HepG2 (cell line): ENCODE results near the gene RPS27A. TPM values are rescaled to one million over a fixed set of nuclear protein-coding genes. Genes with fewer than 3 reads are reported as not detected.

ENCODE experiments used
- BRD4 ChIP-seq: sonication (generic); formaldehyde crosslinking; IDR thresholded peaks from 2 replicates; pipeline ENCODE4 v1.4.0; 2020; ENCODE audit warnings: missing genetic modification reagents
- CBX5 ChIP-seq: sonication (generic); formaldehyde crosslinking; IDR thresholded peaks from 2 replicates; pipeline ENCODE4 v1.4.0; 2020; ENCODE audit warnings: missing genetic modification reagents, borderline replicate concordance
- DNMT3B ChIP-seq: conservative IDR thresholded peaks from 2 replicates; pipeline ENCODE4 v1.6.1; 2016; ENCODE audit warnings: missing biosample characterization, control low read depth
- DPF2 ChIP-seq: sonication (generic); formaldehyde crosslinking; IDR thresholded peaks from 2 replicates; pipeline ENCODE4 v1.4.0; 2020; ENCODE audit warnings: mild to moderate bottlenecking, low read depth, missing genetic modification reagents, borderline replicate concordance
- FOSL1 ChIP-seq: sonication (generic); formaldehyde crosslinking; IDR thresholded peaks from 2 replicates; pipeline ENCODE4 v1.9.0; 2021; ENCODE audit warnings: missing genetic modification reagents, borderline replicate concordance
- HOXA7 ChIP-seq: sonication (generic); formaldehyde crosslinking; IDR thresholded peaks from 2 replicates; pipeline ENCODE4 v1.8.1; 2022; ENCODE audit warnings: mild to moderate bottlenecking, missing genetic modification reagents, moderate library complexity
- HOXD1 ChIP-seq: sonication (generic); formaldehyde crosslinking; IDR thresholded peaks from 2 replicates; pipeline ENCODE4 v1.5.0; 2020; ENCODE audit warnings: missing genetic modification reagents
- IRX3 ChIP-seq: sonication (generic); formaldehyde crosslinking; IDR thresholded peaks from 2 replicates; pipeline ENCODE4 v1.8.1; 2023; ENCODE audit warnings: mild to moderate bottlenecking, low read depth, missing genetic modification reagents, borderline replicate concordance
- MIXL1 ChIP-seq: IDR thresholded peaks from 2 replicates; pipeline ENCODE4 v1.6.1; 2016
- SKI ChIP-seq: fragments of 450-650 bp; IDR thresholded peaks from one replicate; pipeline ENCODE4 v1.6.1; 2018; ENCODE audit warnings: mild to moderate bottlenecking; ENCODE audit not compliant: partially characterized antibody
- SMC3 ChIP-seq: IDR thresholded peaks from 2 replicates; pipeline ENCODE4 v1.6.1; 2011; ENCODE audit warnings: low read length, improper control_type of control experiment
- TMF1 ChIP-seq: sonication (generic); formaldehyde crosslinking; IDR thresholded peaks from 2 replicates; pipeline ENCODE4 v1.8.1; 2022; ENCODE audit warnings: low read depth, missing genetic modification reagents
- ZFP90 ChIP-seq: sonication (generic); formaldehyde crosslinking; IDR thresholded peaks from 2 replicates; pipeline ENCODE4 v1.8.0; 2022; ENCODE audit warnings: missing genetic modification reagents, mild to moderate bottlenecking, inconsistent platforms, borderline replicate concordance
- ZNF317 ChIP-seq: sonication (generic); formaldehyde crosslinking; IDR thresholded peaks from 2 replicates; pipeline ENCODE4 v1.5.0; 2020; ENCODE audit warnings: mild to moderate bottlenecking, missing genetic modification reagents
- ZNF563 ChIP-seq: sonication (generic); formaldehyde crosslinking; IDR thresholded peaks from 2 replicates; pipeline ENCODE4 v1.8.0; 2022; ENCODE audit warnings: mild to moderate bottlenecking, moderate library complexity, missing genetic modification reagents
- ZNF619 ChIP-seq: sonication (generic); formaldehyde crosslinking; IDR thresholded peaks from 2 replicates; pipeline ENCODE4 v1.4.0; 2020; ENCODE audit warnings: mild to moderate bottlenecking, missing genetic modification reagents
- ZNF629 ChIP-seq: sonication (generic); formaldehyde crosslinking; conservative IDR thresholded peaks from 2 replicates; pipeline ENCODE4 v1.5.0; 2020; ENCODE audit warnings: missing genetic modification reagents
- ZNF746 ChIP-seq: sonication (generic); formaldehyde crosslinking; IDR thresholded peaks from 2 replicates; pipeline ENCODE4 v1.8.0; 2022; ENCODE audit warnings: mild to moderate bottlenecking, missing genetic modification reagents
- polyA plus RNA-seq, 8 experiments: library from polyadenylated mRNA; depleted of rRNA in 3 of 8; stranded (reverse) in 7 of 8; unstranded in 1 of 8; fragments of >200 nt; fragmentation: Illumina TruSeq in 4 of 8; extraction: Trizol in 4 of 8; gene quantifications; 2 replicates each; pipeline versions ENCODE4 v1.2.1 to v1.2.3, GENCODE V29; 2011 to 2016; ENCODE audit warnings: low read depth in 4 of 8, missing spikeins in 1 of 8, mixed read lengths in 1 of 8; ENCODE audit not compliant: insufficient read depth in 1 of 8
- total RNA-seq, 5 experiments: library from RNA; depleted of rRNA; stranded (reverse); fragments of >200 nt; fragmentation: Illumina TruSeq; extraction: Trizol; gene quantifications; 2 replicates each; pipeline ENCODE4 v1.2.3, GENCODE V29; 2016; ENCODE audit warnings: low read depth in 1 of 5
- TF ChIP-seq, protein P1 (sequence below): sonication (generic); formaldehyde crosslinking; IDR thresholded peaks from 2 replicates; pipeline ENCODE4 v1.5.1; 2020; ENCODE audit warnings: mild to moderate bottlenecking, missing genetic modification reagents, borderline replicate concordance
- TF ChIP-seq, protein P2 (sequence below): sonication (generic); formaldehyde crosslinking; IDR thresholded peaks from 2 replicates; pipeline ENCODE4 v1.8.0; 2022; ENCODE audit warnings: mild to moderate bottlenecking, missing genetic modification reagents, moderate library complexity
- TF ChIP-seq, protein P3 (sequence below): sonication (generic); formaldehyde crosslinking; IDR thresholded peaks from 2 replicates; pipeline ENCODE4 v1.5.1; 2020; ENCODE audit warnings: mild to moderate bottlenecking, missing genetic modification reagents

The RPS27A gene
- total and polyA plus RNA-seq, 2 of the 13 experiments (the other 11 are each of a cell fraction or from before 2014, with no cell fraction given), result 2,779 to 3,269 TPM

DNA sequence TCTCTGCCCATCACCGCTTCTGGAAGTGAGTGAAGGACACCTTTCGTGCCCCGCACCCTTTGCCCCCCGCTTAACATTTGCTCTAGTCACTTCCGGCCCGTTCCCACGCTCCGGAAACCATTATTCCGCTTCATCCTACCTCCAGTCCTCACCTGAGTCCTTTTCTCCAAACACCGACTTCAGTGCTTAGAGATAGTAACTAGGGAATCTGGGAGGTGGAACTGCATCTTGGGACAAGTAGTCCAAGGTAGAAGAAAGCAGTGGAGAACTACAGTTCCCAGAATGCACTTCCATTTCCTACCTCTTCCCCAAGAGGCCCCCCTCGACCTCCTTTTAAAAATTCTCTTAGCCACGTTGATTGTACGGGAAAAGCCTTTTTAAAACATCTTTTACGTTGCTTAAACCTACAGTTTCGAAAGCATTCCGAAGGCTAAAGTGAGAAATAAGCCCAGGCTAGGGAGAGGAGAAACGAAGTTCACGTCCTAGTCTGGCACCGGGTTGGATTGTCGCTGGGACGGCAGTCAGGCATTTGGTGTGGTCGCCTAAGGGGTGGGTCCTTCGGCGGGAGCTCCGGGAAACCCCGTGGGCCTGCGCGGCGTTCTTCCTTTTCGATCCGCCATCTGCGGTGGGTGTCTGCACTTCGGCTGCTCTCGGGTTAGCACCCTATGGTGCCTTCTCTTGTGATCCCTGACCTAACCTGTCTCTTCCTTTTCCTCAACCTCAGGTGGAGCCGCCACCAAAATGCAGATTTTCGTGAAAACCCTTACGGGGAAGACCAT is at the start of gene RPS27A, which contains the start of gene CLHC1 (continued):
- TF ChIP-seq, protein P1, sequence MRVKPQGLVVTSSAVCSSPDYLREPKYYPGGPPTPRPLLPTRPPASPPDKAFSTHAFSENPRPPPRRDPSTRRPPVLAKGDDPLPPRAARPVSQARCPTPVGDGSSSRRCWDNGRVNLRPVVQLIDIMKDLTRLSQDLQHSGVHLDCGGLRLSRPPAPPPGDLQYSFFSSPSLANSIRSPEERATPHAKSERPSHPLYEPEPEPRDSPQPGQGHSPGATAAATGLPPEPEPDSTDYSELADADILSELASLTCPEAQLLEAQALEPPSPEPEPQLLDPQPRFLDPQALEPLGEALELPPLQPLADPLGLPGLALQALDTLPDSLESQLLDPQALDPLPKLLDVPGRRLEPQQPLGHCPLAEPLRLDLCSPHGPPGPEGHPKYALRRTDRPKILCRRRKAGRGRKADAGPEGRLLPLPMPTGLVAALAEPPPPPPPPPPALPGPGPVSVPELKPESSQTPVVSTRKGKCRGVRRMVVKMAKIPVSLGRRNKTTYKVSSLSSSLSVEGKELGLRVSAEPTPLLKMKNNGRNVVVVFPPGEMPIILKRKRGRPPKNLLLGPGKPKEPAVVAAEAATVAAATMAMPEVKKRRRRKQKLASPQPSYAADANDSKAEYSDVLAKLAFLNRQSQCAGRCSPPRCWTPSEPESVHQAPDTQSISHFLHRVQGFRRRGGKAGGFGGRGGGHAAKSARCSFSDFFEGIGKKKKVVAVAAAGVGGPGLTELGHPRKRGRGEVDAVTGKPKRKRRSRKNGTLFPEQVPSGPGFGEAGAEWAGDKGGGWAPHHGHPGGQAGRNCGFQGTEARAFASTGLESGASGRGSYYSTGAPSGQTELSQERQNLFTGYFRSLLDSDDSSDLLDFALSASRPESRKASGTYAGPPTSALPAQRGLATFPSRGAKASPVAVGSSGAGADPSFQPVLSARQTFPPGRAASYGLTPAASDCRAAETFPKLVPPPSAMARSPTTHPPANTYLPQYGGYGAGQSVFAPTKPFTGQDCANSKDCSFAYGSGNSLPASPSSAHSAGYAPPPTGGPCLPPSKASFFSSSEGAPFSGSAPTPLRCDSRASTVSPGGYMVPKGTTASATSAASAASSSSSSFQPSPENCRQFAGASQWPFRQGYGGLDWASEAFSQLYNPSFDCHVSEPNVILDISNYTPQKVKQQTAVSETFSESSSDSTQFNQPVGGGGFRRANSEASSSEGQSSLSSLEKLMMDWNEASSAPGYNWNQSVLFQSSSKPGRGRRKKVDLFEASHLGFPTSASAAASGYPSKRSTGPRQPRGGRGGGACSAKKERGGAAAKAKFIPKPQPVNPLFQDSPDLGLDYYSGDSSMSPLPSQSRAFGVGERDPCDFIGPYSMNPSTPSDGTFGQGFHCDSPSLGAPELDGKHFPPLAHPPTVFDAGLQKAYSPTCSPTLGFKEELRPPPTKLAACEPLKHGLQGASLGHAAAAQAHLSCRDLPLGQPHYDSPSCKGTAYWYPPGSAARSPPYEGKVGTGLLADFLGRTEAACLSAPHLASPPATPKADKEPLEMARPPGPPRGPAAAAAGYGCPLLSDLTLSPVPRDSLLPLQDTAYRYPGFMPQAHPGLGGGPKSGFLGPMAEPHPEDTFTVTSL (CRISPR knock-in tag), result no peak; the same call in 1 of the 2 replicates
- TF ChIP-seq, protein P2, sequence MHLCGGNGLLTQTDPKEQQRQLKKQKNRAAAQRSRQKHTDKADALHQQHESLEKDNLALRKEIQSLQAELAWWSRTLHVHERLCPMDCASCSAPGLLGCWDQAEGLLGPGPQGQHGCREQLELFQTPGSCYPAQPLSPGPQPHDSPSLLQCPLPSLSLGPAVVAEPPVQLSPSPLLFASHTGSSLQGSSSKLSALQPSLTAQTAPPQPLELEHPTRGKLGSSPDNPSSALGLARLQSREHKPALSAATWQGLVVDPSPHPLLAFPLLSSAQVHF (CRISPR knock-in tag), result no peak
- peak; percentile 57; the same call in 1 of the 2 replicates for TF ChIP-seq ZNF563
- peak; percentile 13; the same call in 1 of the 2 replicates for TF ChIP-seq SMC3
- TF ChIP-seq DNMT3B (CRISPR knock-in tag), result no peak
- TF ChIP-seq SKI, result peak; percentile 48
- TF ChIP-seq ZNF317 (CRISPR knock-in tag), result peak; percentile 18; the same call in 1 of the 2 replicates
- TF ChIP-seq CBX5, result peak; percentile 63; the same call in 1 of the 2 replicates
- TF ChIP-seq ZNF629 (CRISPR knock-in tag), result peak; percentile 27; the same call in 1 of the 2 replicates
- peak; percentile 96 for TF ChIP-seq BRD4 (CRISPR knock-in tag)
- no peak for TF ChIP-seq FOSL1 (CRISPR knock-in tag)
- TF ChIP-seq TMF1 (CRISPR knock-in tag), result peak; percentile 65; the same call in 1 of the 2 replicates
- no peak; the same call in 1 of the 2 replicates for TF ChIP-seq MIXL1 (CRISPR knock-in tag)
- peak; percentile 87 for TF ChIP-seq ZNF746 (CRISPR knock-in tag)
- TF ChIP-seq DPF2 (CRISPR knock-in tag), result no peak
- TF ChIP-seq HOXD1, result no peak
- TF ChIP-seq IRX3, result peak; percentile 52; the same call in 1 of the 2 replicates
- TF ChIP-seq HOXA7 (CRISPR knock-in tag), result no peak
- peak; percentile 79; the same call in 1 of the 2 replicates for TF ChIP-seq ZNF619 (CRISPR knock-in tag)
- TF ChIP-seq, protein P3, sequence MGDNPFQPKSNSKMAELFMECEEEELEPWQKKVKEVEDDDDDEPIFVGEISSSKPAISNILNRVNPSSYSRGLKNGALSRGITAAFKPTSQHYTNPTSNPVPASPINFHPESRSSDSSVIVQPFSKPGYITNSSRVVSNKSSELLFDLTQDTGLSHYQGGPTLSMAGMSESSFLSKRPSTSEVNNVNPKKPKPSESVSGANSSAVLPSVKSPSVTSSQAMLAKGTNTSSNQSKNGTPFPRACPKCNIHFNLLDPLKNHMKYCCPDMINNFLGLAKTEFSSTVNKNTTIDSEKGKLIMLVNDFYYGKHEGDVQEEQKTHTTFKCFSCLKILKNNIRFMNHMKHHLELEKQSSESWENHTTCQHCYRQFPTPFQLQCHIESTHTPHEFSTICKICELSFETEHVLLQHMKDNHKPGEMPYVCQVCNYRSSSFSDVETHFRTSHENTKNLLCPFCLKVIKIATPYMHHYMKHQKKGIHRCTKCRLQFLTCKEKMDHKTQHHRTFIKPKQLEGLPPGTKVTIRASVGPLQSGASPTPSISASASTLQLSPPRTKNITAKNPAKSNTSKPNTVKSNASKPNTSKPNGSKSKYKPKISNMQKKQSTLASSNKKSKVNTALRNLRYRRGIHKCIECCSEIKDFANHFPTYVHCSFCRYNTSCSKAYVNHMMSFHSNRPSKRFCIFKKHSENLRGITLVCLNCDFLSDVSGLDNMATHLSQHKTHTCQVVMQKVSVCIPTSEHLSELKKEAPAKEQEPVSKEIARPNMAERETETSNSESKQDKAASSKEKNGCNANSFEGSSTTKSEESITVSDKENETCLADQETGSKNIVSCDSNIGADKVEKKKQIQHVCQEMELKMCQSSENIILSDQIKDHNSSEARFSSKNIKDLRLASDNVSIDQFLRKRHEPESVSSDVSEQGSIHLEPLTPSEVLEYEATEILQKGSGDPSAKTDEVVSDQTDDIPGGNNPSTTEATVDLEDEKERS (CRISPR knock-in tag), result no peak
- TF ChIP-seq ZFP90, result peak; percentile 91; the same call in 1 of the 2 replicates
